ENCODE results near the gene ZSWIM6. TPM values are rescaled to one million over a fixed set of nuclear protein-coding genes. Genes with fewer than 3 reads are reported as not detected.

ZSWIM6 gene
- total and polyA plus RNA-seq, 2 donors: 6.0 to 21.4 TPM

GRCh38 chr5:61551637-61552313 is 219.7 kb downstream of the ZSWIM6 start:
- Histone ChIP-seq H3K4me3 (ENCODE audit: low read depth, low read length) (no peak overlapping the region), H3K36me3 (ENCODE audit: insufficient read depth) (no peaks in the 10 kb centered on the region), H3K4me1 (ENCODE audit: insufficient read depth) (no peaks in the 10 kb centered on the region), H3K27ac (ENCODE audit: low read depth) (no peak overlapping the region)
- no peak for DNase-seq (ENCODE audit: extremely low spot score)
- 60% methylated on average over 5 of the region's 5 CpGs for WGBS

GRCh38 chr5:61559146-61559545 is 227.1 kb downstream of the ZSWIM6 start:
- H3K4me1 ChIP-seq (ENCODE audit: insufficient read depth): peaks cover 1% of the 10 kb centered on the region
- no peak overlapping the region for H3K4me3 ChIP-seq (ENCODE audit: low read depth, low read length)
- DNase-seq (ENCODE audit: extremely low spot score): no peak
- H3K36me3 ChIP-seq (ENCODE audit: insufficient read depth): no peaks in the 10 kb centered on the region
- H3K27ac ChIP-seq (ENCODE audit: low read depth): no peak overlapping the region

GRCh38 chr5:61559722-61560121 is 227.7 kb downstream of the ZSWIM6 start:
- H3K4me1 ChIP-seq (ENCODE audit: insufficient read depth): peaks cover 1% of the 10 kb centered on the region
- no peaks in the 10 kb centered on the region for H3K36me3 ChIP-seq (ENCODE audit: insufficient read depth)
- WGBS: 94% methylated on average over 1 of the region's 1 CpG
- no peak overlapping the region for H3K4me3 ChIP-seq (ENCODE audit: low read depth, low read length)
- no peak for DNase-seq (ENCODE audit: extremely low spot score)
- H3K27ac ChIP-seq (ENCODE audit: low read depth): no peak overlapping the region

- DNase-seq (ENCODE audit: extremely low spot score): no peak
- Histone ChIP-seq H3K27ac (ENCODE audit: low read depth) (no peak overlapping the region), H3K36me3 (ENCODE audit: insufficient read depth) (no peaks in the 10 kb centered on the region), H3K4me1 (ENCODE audit: insufficient read depth) (peaks cover 1% of the 10 kb centered on the region), H3K4me3 (ENCODE audit: low read depth, low read length) (no peak overlapping the region)
- WGBS: 51% methylated on average over 3 of the region's 3 CpGs
These were observed 231.3 kb downstream of the ZSWIM6 start for GRCh38 chr5:61563401-61563800.

GRCh38 chr5:61567337-61567736 is 235.3 kb downstream of the ZSWIM6 start:
- 84% methylated on average over 5 of the region's 5 CpGs for WGBS
- DNase-seq (ENCODE audit: extremely low spot score): no peak
- H3K36me3 ChIP-seq (ENCODE audit: insufficient read depth): no peaks in the 10 kb centered on the region
- peaks cover 1% of the 10 kb centered on the region for H3K4me1 ChIP-seq (ENCODE audit: insufficient read depth)
- H3K27ac ChIP-seq (ENCODE audit: low read depth): no peak overlapping the region
- H3K4me3 ChIP-seq (ENCODE audit: low read depth, low read length): no peak overlapping the region

GRCh38 chr5:61569353-61569752 is 237.3 kb downstream of the ZSWIM6 start:
- 55% methylated on average over 8 of the region's 8 CpGs for WGBS

GRCh38 chr5:61570767-61571166 is 238.7 kb downstream of the ZSWIM6 start:
- no peak for DNase-seq (ENCODE audit: extremely low spot score)
- H3K4me1 ChIP-seq (ENCODE audit: insufficient read depth): no peaks in the 10 kb centered on the region
- H3K36me3 ChIP-seq (ENCODE audit: insufficient read depth): no peaks in the 10 kb centered on the region
- 93% methylated on average over 5 of the region's 5 CpGs for WGBS
- no peak overlapping the region for H3K27ac ChIP-seq (ENCODE audit: low read depth)
- H3K4me3 ChIP-seq (ENCODE audit: low read depth, low read length): no peak overlapping the region

More at GRCh38 chr5:61569353-61569752, 237.3 kb downstream of the ZSWIM6 start:
- H3K4me3 ChIP-seq (ENCODE audit: low read depth, low read length): no peak overlapping the region
- H3K36me3 ChIP-seq (ENCODE audit: insufficient read depth): no peaks in the 10 kb centered on the region
- H3K27ac ChIP-seq (ENCODE audit: low read depth): no peak overlapping the region
- H3K4me1 ChIP-seq (ENCODE audit: insufficient read depth): no peaks in the 10 kb centered on the region
- no peak for DNase-seq (ENCODE audit: extremely low spot score)

GRCh38 chr5:61572959-61573358 is 240.9 kb downstream of the ZSWIM6 start:
- Histone ChIP-seq H3K27ac (ENCODE audit: low read depth) (no peak overlapping the region), H3K4me1 (ENCODE audit: insufficient read depth) (no peaks in the 10 kb centered on the region), H3K4me3 (ENCODE audit: low read depth, low read length) (no peak overlapping the region), H3K36me3 (ENCODE audit: insufficient read depth) (no peaks in the 10 kb centered on the region)
- DNase-seq (ENCODE audit: extremely low spot score): no peak
- WGBS: 88% methylated on average over 5 of the region's 5 CpGs

- no peak for DNase-seq (ENCODE audit: extremely low spot score)
- H3K27ac ChIP-seq (ENCODE audit: low read depth): no peak overlapping the region
- no peak overlapping the region for H3K4me3 ChIP-seq (ENCODE audit: low read depth, low read length)
- H3K4me1 ChIP-seq (ENCODE audit: insufficient read depth): no peaks in the 10 kb centered on the region
- WGBS: 74% methylated on average over 4 of the region's 4 CpGs
- H3K36me3 ChIP-seq (ENCODE audit: insufficient read depth): no peaks in the 10 kb centered on the region
These were observed 243.0 kb downstream of the ZSWIM6 start for GRCh38 chr5:61575103-61575502.

GRCh38 chr5:61575581-61575980 is 243.5 kb downstream of the ZSWIM6 start:
- no peaks in the 10 kb centered on the region for H3K4me1 ChIP-seq (ENCODE audit: insufficient read depth)
- 85% methylated on average over 6 of the region's 6 CpGs for WGBS
- H3K4me3 ChIP-seq (ENCODE audit: low read depth, low read length): no peak overlapping the region
- no peak for DNase-seq (ENCODE audit: extremely low spot score)
- H3K36me3 ChIP-seq (ENCODE audit: insufficient read depth): no peaks in the 10 kb centered on the region
- no peak overlapping the region for H3K27ac ChIP-seq (ENCODE audit: low read depth)

- H3K27ac ChIP-seq (ENCODE audit: low read depth): no peak overlapping the region
- no peak for DNase-seq (ENCODE audit: extremely low spot score)
- H3K36me3 ChIP-seq (ENCODE audit: insufficient read depth): no peaks in the 10 kb centered on the region
- no peaks in the 10 kb centered on the region for H3K4me1 ChIP-seq (ENCODE audit: insufficient read depth)
- 92% methylated on average over 3 of the region's 3 CpGs for WGBS
- no peak overlapping the region for H3K4me3 ChIP-seq (ENCODE audit: low read depth, low read length)
These were observed 244.5 kb downstream of the ZSWIM6 start for GRCh38 chr5:61576556-61576955.

GRCh38 chr5:61578858-61579503 is 246.9 kb downstream of the ZSWIM6 start:
- no peak overlapping the region for H3K27ac ChIP-seq (ENCODE audit: low read depth)
- no peaks in the 10 kb centered on the region for H3K4me1 ChIP-seq (ENCODE audit: insufficient read depth)
- no peak for DNase-seq (ENCODE audit: extremely low spot score)
- H3K36me3 ChIP-seq (ENCODE audit: insufficient read depth): no peaks in the 10 kb centered on the region
- 100% methylated on average over 1 of the region's 1 CpG for WGBS
- no peak overlapping the region for H3K4me3 ChIP-seq (ENCODE audit: low read depth, low read length)

GRCh38 chr5:61582205-61582820 is 250.3 kb downstream of the ZSWIM6 start:
- Histone ChIP-seq H3K36me3 (ENCODE audit: insufficient read depth) (no peaks in the 10 kb centered on the region), H3K27ac (ENCODE audit: low read depth) (no peak overlapping the region), H3K4me3 (ENCODE audit: low read depth, low read length) (no peak overlapping the region), H3K4me1 (ENCODE audit: insufficient read depth) (no peaks in the 10 kb centered on the region)
- DNase-seq (ENCODE audit: extremely low spot score): no peak
- 16% methylated on average over 2 of the region's 2 CpGs for WGBS

GRCh38 chr5:61582887-61583286 is 250.8 kb downstream of the ZSWIM6 start:
- no peak overlapping the region for H3K4me3 ChIP-seq (ENCODE audit: low read depth, low read length)
- no peak overlapping the region for H3K27ac ChIP-seq (ENCODE audit: low read depth)
- DNase-seq (ENCODE audit: extremely low spot score): no peak
- no peaks in the 10 kb centered on the region for H3K4me1 ChIP-seq (ENCODE audit: insufficient read depth)
- 59% methylated on average over 3 of the region's 3 CpGs for WGBS
- no peaks in the 10 kb centered on the region for H3K36me3 ChIP-seq (ENCODE audit: insufficient read depth)
